ENCODE results near the gene VARS1.
A peak's percentile ranks its signal among the peaks of the same experiment; 100 is the strongest.
"Not testable (repeated sequence)": the region's sequence is repeated elsewhere in the genome, so short reads cannot be mapped to it uniquely, and the experiment has no call there.

Gene VARS1

DNA sequence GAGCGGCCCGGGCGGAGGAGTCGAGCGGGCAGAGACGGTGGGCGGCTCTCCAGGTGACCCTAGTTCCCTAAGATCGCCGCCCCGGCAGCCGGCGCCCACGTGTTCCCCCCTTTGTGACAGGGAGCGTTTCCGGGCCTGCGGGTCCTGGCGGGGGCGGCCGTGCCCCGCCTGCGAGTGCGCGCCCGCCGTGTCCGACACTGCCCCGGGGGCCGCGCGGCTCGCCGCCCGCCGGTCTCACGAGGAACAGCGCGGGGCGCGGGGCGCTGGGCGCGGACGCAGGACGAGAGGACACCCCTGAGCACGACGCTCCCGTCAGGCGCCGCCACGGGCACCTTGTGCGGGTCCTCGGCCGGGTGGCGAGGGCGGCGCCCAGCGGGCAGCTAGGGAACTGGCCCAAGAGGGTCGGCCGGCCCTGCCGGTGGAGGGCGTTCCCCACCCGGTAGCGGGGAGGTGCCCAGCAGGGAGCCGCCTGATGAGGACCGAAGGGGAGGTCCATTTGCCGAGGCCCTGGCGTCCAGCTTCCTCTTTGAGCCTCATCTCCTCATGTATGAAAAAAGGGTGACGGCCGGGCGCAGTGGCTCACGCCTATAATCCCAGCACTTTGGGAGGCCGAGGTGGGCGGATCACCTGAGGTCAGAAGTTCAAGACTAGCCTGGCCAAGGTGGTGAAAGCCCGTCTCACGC is at the start of gene VARS1:
TSS of gene VARS1 (minus strand) at position 137 of the 683 bp plus-strand sequence. CDS start 535 bp downstream, outside the sequence.
- peak; percentile 66 to 96 (median 89) for DNase-seq
- intact Hi-C loops (cut with DNase I): loop anchor here (5.0 kb wide), 1 partner anchor 58 kb away; the partner anchor contains the start of gene CLIC1

DNA sequence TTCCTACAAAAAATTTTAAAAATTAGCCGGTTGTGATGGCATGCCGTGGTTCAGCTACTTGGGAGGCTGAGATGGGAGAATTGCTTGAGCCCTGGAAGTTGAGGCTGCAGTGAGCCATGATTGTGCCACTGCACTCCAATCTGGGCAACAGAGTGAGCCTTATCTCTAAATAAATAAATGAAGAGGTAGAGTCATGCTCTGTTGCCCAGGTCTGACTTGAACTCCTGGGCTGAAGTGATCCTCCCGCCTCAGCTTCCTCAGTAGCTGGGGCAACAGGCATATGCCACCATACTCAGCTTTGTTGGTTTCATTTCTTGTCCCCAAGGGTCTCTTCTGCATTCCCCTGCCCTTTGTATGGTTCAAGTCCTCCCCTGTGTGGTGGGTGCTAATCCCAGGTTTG is 49.0 kb upstream of the VARS1 start:
- intact Hi-C loops (cut with DNase I): no loop called here
- DNase-seq: no peak

DNA sequence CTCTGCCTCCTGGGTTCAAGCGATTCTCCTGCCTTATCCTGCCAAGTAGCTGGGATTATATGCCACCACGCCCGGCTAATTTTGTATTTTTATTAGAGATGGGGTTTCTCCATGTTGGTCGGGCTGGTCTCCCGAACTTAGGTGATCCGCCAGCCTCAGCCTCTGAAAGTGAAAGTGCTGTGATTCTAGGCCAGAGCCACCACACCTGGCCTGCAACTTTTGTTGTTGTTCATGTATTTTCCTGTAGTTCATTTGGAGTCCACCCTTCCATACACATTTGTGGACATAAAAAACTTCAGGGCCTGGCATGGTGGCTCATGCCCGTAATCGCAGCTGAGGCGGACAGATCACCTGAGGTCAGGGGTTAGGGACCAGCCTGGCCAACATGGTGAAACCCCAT is 46.5 kb upstream of the VARS1 start:
- no peak for DNase-seq
- intact Hi-C loops (cut with DNase I): no loop called here

DNA sequence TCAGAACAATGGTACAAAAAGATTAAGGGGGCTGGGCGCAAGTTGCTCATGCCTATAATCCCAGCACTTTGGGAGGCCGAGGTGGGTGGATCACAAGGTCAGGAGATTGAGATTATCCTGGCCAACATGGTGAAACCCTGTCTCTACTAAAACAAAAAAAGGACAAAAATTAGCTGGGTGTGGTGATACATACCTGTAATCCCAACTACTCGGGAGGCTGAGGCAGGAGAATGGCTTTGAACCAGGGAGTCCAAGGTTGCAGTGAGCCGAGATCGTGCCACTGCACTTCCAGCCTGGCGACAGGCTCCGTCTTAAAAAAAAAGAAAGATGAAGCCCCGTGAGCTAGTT is 44.2 kb upstream of the VARS1 start:
- DNase-seq; intact Hi-C loops (cut with DNase I): not testable (repeated sequence)

DNA sequence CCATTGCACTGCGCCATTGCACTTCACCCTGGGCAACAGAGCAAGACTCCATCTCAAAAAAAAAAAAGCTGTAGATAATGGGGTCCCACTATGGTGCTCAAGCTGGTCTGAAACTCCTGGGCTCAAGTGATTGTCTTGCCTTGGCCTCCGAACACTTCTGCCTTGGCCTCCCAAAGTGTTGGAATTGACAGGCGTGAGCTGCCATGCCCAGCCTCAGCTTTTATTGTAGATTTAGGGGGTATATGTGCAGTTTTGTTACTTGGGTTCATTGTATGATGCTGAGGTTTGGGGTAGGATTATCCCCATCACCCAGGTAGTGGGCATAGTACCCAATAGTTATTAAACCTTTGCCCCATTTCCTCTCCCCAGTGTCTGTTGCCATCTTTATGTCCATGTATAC is 43.4 kb upstream of the VARS1 start:
- intact Hi-C loops (cut with DNase I): no loop called here
- no peak for DNase-seq

DNA sequence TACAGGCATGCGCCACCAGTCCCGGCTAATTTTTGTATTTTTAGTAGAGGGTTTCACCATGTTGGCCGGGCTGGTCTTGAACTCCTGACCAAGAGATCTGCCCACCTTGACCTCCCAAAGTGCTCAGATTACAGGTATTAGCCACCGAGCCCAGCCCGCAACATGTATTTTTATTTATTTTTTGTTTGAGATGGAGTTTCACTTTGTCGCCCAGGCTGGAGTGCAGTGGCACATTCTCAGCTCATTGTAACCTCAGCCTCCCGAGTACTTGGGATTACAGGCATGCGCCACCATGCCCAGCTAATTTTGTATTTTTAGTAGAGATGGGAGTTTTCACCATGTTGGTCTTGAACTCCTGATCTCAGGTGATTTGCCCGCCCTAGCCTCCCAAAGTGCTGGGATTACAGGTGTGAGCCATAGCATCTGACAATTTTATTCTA is 42.6 kb upstream of the VARS1 start:
- DNase-seq; intact Hi-C loops (cut with DNase I): not testable (repeated sequence)

DNA sequence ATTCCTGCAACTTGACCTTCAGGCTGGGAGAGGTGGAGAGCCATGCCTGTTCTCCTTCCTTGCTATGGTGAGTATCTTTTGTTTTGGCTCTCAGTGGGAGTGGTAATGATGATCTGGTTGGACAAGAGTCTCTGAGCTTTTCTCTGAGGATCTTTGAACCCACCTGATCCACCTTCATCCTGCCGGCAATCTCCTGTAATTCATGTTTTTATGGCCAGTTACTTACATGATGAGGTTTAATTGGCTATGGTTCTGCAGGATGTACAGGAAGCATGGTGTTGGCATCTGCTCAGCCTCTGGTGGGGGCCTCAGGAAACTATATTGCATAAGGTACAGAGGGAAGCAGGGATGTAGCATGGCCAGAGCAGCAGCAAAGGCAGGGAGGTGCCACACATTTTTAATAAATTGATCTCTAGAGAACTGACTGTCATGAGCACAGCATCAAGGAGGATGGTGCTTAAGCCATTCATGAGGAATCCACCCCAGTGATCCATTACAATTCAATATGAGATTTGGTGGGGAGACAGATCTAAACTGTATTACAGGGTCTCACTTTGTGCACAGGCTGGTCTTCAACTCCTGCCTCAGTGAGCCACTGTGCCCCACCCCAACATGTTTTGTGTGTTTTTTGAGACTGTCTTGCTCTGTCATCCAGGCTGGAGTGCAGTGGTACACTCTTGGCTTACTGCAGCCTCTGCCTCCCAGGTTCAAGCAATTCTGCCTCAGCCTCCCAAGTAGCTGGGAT is 42.0 kb upstream of the VARS1 start:
- DNase-seq: no peak
- intact Hi-C loops (cut with DNase I): no loop called here

DNA sequence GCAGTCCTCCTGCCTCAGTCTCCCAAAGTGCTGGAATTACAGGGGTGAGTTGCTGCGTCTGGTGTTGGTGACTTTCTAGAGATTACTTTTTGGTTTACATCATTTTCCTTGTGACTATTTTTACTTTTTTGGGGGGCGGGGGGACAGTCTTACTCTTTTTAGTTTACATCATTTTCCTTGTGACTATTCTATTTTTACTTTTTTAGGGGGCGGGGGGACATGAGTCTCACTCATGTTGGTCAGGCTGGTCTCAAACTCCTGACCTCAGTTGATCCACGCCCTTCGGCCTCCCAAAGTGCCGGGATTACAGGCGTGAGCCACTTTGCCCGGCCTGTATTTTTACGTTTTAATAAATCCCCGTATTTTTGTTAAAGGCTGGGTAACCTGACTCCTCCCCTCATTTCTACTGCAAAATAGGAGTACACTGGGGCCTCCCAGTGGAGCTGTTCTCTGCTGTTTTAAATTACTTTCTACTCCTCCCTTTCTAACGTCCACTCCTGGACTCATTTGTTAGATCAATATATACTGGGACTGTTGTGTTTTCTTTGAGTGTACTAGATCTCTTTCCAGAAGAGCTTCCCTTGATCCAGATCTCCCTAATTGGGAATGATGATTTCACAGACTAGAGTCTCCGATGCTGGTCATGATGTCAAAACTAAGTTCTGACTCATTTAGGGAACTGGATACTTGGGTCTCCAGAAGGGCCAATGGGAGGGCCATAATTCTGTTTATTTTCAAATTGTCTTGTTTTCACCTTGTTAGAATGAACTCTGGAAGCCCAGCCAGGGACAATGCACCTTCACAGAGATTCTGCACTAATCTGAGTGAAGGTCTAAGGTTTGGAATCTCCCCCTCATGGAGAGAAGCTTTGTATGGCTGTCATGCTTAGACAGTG is 41.2 kb upstream of the VARS1 start:
- intact Hi-C loops (cut with DNase I): no loop called here
- no peak for DNase-seq

DNA sequence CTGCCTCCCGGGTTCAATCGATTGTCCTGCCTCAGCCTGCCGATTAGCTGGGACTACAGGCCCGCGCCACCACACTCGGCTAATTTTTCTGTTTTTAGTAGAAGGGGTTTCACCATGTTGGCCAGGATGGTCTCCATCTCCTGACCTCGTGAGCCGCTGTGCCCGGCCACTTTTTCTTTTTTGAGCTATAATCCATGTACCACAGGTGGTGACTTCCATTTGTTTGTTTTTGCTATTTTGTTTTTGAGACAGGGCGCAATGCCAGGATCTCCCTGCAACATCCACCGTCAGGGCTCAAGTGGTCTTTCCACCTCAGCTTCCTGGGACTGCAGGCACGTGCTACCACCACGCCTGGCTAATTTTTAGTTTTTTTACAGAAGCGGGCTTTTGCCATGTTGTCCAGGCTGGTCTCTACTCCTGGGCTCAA is 40.5 kb upstream of the VARS1 start:
- intact Hi-C loops (cut with DNase I): no loop called here
- DNase-seq: no peak

DNA sequence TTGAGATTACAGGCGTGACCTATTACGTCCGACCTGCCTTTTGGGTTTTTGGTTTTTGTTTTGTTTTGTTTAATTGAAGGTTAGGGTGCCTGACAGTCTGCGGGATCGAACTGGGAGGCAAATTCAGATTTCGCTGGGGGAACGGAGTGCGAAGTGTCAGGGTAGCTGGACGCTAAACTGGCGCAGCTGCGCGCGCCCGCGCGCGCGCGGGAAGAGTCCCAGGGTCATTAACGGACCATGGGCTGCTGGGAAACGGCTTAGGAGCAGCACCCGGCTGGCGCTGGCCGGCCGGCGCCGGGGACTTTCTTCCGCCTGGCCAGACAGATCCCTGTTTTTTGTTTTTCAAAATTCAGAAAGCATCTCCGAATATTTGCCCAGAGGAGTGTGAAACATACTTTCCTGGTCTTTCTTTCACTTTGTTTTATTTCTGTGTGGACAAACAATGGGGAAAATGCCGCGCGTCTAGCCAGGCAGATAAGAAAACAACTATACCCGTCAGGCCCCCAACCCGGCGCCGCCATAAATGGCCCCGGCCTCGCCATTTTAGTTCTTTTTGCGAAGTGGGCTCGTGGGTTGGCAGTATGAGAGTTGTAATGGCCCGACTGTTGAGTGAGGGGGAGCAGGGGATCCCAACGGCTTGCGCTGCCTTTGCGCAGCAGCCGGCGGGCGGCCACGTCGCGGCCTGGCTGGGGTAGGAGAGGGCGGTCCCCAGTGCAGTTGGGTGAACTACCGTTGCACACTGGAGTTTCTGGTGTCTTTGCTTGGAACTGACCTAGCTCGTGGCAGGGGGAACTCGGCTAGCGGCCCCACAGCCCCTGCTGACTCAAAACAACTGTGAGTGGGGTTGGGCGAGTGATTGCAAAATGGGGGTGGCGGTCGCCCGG is 39.1 kb upstream of the VARS1 start:
- peak; percentile 69 to 94 (median 88) for DNase-seq
- intact Hi-C loops (cut with DNase I): no loop called here

DNA sequence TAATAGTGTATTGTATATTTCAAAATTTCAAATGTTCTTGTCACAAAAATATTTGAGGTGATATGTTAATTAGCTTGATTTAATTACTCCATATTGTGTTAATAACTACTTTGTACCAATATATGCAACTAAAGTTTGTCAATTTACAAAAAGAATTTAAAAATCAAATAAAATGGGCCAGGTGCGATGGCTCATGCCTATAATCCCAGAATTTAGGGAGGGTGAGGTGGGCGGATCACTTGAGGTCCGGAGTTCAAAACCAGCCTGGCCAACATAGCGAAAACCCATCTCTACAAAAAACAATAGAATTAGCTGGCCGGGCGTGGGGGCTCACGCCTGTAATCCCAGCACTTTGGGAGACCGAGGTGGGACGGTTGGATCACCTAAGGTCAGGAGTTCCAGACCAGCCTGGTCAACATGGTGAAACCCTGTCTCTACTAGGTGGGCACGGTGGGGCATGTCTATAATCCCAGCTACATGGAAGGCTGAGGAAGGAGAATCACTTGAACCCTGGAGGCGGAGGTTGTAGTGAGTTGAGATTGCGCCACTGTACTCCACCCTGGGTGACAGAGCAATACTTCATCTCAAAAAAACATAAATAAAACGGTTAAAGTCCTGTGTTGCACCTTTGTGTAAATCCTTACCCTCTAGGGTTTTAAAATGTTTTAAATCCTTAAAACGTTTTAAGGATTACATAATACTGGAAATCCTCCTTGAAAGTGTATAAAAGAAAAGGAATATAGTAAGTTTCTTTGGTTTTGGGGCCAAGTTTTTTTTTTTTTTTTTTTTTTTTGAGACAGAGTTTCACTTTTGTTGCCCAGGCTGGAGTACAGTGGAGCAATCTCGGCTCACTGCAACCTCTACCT is 36.0 kb upstream of the VARS1 start:
- DNase-seq: peak in 1 of 42 donors; percentile 53
- intact Hi-C loops (cut with DNase I): loop anchor here (2.0 kb wide), 1 partner anchor 151 kb away; the partner anchor contains the start of gene LY6G5C

DNA sequence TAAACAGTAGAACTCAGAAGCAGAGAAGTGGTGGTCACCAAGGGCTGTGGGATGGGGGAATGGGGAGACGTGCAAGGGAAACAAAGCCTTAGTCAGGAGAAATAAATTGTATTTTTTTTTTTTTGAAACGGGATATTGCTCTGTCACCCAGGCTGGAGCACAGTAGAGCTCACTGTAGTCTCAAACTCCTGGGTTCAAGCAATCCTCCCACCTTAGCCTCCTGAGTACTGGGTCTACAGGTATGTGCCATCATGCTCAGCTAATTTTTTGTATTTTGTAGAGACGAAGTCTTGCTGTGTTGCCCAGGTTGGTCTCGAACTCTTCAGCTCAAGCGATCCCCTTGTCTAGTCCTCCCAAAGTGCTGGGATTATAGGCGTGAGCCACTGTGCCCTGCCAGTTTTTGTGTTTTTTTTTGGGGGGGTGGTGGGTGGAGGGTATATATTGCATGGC is 35.4 kb upstream of the VARS1 start:
- intact Hi-C loops (cut with DNase I): loop anchor here (2.0 kb wide), 1 partner anchor 150 kb away; the partner anchor contains the start of gene LY6G5C
- no peak for DNase-seq

DNA sequence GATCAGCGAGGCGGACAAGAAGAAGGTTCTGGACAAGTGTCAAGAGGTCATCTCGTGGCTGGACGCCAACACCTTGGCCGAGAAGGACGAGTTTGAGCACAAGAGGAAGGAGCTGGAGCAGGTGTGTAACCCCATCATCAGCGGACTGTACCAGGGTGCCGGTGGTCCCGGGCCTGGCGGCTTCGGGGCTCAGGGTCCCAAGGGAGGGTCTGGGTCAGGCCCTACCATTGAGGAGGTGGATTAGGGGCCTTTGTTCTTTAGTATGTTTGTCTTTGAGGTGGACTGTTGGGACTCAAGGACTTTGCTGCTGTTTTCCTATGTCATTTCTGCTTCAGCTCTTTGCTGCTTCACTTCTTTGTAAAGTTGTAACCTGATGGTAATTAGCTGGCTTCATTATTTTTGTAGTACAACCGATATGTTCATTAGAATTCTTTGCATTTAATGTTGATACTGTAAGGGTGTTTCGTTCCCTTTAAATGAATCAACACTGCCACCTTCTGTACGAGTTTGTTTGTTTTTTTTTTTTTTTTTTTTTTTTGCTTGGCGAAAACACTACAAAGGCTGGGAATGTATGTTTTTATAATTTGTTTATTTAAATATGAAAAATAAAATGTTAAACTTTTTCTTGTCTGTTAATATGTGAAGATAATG is 34.2 kb upstream of the VARS1 start:
- DNase-seq: peak in 15 of 42 donors; percentile 24 to 78 (median 37)

DNA sequence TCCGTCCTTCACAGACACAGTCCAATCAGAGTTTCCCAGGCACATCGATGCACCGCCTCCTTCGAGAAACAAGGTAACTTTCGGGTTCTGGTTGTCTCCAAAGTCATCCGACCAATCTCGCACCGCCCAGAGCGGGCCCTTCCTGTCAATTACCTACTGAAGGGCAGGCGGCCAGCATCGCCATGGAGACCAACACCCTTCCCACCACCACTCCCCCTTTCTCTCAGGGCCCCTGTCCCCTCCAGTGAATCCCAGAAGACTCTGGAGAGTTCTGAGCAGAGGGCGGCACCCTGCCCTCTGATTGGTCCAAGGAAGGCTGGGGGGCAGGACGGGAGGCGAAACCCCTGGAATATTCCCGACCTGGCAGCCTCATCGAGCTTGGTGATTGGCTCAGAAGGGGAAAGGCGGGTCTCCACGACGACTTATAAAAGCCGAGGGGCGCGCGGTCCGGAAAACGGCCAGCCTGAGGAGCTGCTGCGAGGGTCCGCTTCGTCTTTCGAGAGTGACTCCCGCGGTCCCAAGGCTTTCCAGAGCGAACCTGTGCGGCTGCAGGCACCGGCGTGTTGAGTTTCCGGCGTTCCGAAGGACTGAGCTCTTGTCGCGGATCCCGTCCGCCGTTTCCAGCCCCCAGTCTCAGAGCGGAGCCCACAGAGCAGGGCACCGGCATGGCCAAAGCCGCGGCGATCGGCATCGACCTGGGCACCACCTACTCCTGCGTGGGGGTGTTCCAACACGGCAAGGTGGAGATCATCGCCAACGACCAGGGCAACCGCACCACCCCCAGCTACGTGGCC is 31.9 kb upstream of the VARS1 start, which contains the start of gene HSPA1B:
TSS of gene HSPA1B (plus strand) at position 453 of the 794 bp plus-strand sequence. CDS start at position 666, 213 bp downstream.
- DNase-seq: peak; percentile 88 to 100 (median 98)
- intact Hi-C loops (cut with DNase I): no loop called here

More for the DNA sequence above, 34.2 kb upstream of the VARS1 start:
- intact Hi-C loops (cut with DNase I): loop anchor here (2.0 kb wide), 1 partner anchor 149 kb away; the partner anchor contains the start of gene LY6G5C

DNA sequence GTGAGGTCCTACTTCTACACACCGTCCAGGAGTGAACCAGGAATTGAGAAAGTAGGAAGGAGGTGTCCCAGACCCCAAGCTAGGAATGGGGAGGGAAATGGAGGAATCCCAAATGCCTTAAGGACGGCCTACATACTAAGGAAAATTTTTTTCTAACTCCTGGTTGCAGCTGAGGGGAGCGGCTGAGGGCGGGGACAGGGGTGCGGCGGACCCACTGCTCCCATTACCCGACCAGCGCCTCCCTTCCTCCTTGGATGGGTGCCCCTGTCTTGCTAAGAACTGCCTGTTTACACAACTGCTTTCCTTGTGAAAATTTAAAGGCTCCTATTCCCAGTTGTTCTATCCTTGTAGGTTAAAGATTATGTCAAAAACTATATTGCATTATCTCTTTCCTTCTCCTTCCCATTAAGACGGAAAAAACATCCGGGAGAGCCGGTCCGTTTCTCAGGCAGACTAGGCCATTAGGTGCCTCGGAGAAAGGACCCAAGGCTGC is 31.3 kb upstream of the VARS1 start:
- intact Hi-C loops (cut with DNase I): no loop called here
- peak in 37 of 42 donors; percentile 51 to 87 (median 70) for DNase-seq

DNA sequence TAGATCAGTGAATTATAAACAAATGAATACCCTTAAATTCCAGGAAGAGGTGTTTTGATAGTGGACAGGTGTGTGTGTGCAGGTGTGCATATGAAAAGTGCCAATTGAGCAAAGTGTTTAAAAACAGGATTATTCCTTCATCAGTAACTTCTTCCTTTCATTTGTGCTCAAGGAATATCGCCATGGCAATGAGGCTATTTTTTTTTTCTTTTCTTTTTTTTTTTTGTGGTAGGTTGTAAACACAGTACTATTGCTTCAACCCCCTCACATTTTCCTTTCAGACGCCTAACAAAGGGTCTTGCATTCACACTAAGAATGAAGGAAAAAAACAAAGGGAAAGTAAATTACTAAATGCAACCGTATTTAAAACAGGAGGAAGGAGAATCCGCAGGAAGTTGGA is 30.0 kb upstream of the VARS1 start:
- intact Hi-C loops (cut with DNase I): no loop called here

More for the DNA sequence above, 30.0 kb upstream of the VARS1 start:
- no peak for DNase-seq

Measured in head of caudate nucleus (tissue), 42 donors.